NK-92 treated with Interleukin-12 subunit alpha and Interleukin-12 subunit beta, amount 100 ng/mL, for 24 hours (cell line): ENCODE results near the gene CD68.
A peak's percentile ranks its signal among the peaks of the same experiment; 100 is the strongest.
"Not testable (repeated sequence)": the region's sequence is repeated elsewhere in the genome, so short reads cannot be mapped to it uniquely, and the experiment has no call there.

Experiments used
- DNase-seq: peaks from one replicate; lab custom pipeline; 2025; lab: John Stamatoyannopoulos, UW

Gene CD68

GRCh38 chr17:7580604-7581575, 1.5 kb downstream of the CD68 start:
- no peak for DNase-seq

DNA sequence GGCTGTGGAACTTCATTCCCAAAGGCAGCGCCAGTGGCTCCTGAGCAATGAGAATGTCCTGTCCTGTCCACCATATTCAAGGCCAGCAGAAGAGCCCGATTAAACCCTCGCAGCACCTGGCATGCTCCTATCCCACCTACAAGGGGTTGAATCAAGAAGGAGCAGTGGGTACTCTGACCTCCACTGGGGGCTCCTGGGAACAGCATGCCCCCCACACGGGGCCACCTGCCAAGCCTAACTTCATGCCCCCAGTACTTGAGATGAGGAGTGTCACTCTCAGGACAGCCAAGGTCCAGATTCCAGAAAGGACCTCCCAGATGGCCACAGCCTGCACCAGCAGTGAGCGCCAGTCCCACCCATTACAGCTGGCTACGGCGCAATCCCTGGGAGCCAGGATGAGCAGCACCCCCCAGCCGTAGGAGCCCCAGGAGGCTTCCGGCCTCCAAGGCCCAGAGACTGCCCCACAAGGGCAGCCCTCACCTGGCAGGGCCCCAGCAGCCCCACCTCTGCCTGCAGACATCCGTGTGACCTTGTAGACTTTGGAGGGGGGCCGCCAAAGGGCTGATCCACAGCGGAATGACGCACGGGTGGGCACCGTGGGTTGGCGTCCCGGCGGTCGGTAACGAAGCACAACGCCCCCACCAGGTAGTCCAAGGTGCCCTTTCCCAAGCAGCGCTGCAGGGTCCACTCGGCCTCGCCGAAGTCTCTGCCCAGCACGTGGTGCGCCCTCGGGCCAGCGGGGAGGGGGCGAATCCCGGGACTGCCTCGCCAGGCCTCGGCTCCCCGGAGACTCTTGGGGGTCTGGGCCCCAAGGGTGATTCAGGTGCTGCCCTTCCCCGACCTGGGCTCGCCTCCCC, 3.2 kb downstream of the CD68 start:
- DNase-seq: no peak

GRCh38 chr17:7583253-7584109, 4.0 kb downstream of the CD68 start, which contains the start of gene MPDU1:
Gene MPDU1 (plus strand): TSS chr17:7583852. CDS start chr17:7583863, 11 bp downstream.
- DNase-seq: peak; percentile 80

- DNase-seq: no peak
Observed at GRCh38 chr17:7586673-7587419, 7.4 kb downstream of the CD68 start.

- no peak for DNase-seq
Observed at GRCh38 chr17:7587420-7588151, 8.1 kb downstream of the CD68 start.

DNA sequence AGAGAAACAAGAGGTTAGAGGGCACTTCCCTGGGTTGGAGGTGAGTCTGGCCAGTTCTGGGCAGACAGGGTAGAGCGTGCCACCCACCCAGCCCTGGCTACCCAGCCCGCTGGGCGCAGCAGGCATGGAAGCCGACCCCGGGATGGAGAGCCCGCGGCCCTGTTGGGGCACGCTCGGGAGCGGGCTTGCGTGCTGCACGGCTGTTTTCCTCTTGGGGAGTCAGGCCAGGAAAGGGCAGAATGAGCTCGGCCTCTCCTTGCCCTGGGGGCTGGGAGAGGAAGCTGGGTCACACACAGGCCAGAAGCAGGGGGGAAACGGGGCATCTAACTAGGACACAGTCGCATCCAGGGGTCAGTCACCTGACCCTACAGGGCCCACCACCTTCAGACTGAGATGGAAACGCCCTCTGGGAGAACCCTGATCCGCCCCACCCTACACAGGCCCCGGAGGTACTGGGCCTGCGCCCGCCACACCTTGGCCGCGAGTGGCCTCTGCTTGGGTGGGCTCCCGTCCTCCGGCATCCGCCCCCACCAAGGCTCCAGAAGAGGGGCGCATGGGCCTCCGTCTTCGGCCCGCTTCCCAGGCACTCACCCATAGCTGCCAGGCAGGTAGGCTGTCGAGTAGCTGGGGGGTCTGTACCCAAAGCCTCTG, 9.2 kb downstream of the CD68 start:
- no peak for DNase-seq

GRCh38 chr17:7589204-7589868, 9.9 kb downstream of the CD68 start:
- no peak for DNase-seq

GRCh38 chr17:7589891-7590691, 10.7 kb downstream of the CD68 start, which contains the start of gene SOX15:
Gene SOX15 (minus strand): TSS chr17:7590094. CDS start chr17:7589676, 418 bp downstream.
- DNase-seq: no peak

GRCh38 chr17:7590743-7591142, 11.3 kb downstream of the CD68 start:
- no peak for DNase-seq

GRCh38 chr17:7591596-7591995, 12.2 kb downstream of the CD68 start:
- no peak for DNase-seq

- DNase-seq: no peak
Observed at GRCh38 chr17:7592422-7593021, 13.1 kb downstream of the CD68 start.

- DNase-seq: no peak
Observed at GRCh38 chr17:7593296-7593695, 13.9 kb downstream of the CD68 start.

GRCh38 chr17:7597561-7597960, 18.1 kb downstream of the CD68 start:
- DNase-seq: not testable (repeated sequence)

GRCh38 chr17:7606280-7606679, 26.8 kb downstream of the CD68 start:
- DNase-seq: no peak

- DNase-seq: no peak
Observed at GRCh38 chr17:7610641-7611040, 31.2 kb downstream of the CD68 start.

- no peak for DNase-seq
Observed at GRCh38 chr17:7611635-7612293, 32.3 kb downstream of the CD68 start.

DNA sequence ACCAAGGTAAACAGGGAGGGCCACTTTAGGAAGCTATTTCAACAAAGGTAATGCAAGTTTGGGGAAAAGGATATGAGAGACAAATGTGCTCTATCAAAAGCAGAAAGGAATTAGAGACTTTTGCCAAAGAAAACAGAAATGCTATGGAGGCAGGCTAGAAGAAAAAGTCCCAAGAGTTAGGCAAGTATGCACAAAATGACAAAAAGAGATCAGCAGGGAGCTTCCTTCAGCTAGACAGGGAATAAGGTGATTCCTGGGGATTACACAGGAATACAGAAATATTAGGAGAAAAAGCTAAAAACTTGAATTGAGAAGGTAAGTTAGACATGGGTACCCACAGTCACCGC, 32.8 kb downstream of the CD68 start:
- no peak for DNase-seq
